ENCODE data around the gene OR52J3. TPM values are rescaled to one million over a fixed set of nuclear protein-coding genes. Genes with fewer than 3 reads are reported as not detected.

Gene OR52J3
- total RNA-seq, 1 donor from 2014 or later, result not detected

GRCh38 chr11:5092821-5093585 is 46.7 kb downstream of the OR52J3 start:
- intact Hi-C loops (cut with micrococcal nuclease), result no loop called here

- intact Hi-C loops (cut with micrococcal nuclease), result no loop called here
These were observed 49.7 kb downstream of the OR52J3 start for GRCh38 chr11:5096011-5096410.

Other genes starting within 250 kb of the OR52J3 start
- gene OR52R1, start 242.1 kb upstream of the OR52J3 start, total RNA-seq, result not detected in 2 replicates
- not detected in 2 replicates for gene OR51F2, start 225.2 kb upstream of the OR52J3 start, total RNA-seq
- not detected in 2 replicates for gene OR51S1, start 197.3 kb upstream of the OR52J3 start, total RNA-seq
- gene OR51T1, start 164.6 kb upstream of the OR52J3 start, total RNA-seq, result not detected in 2 replicates
- not detected in 2 replicates for gene OR51A7, start 142.7 kb upstream of the OR52J3 start, total RNA-seq
- not detected in 2 replicates for gene OR51G2, start 127.2 kb upstream of the OR52J3 start, total RNA-seq
- not detected in 2 replicates for gene OR51G1, start 122.2 kb upstream of the OR52J3 start, total RNA-seq
- not detected in 2 replicates for gene OR51A4, start 98.9 kb upstream of the OR52J3 start, total RNA-seq
- not detected in 2 replicates for gene OR51A2, start 90.8 kb upstream of the OR52J3 start, total RNA-seq
- not detected in 2 replicates for gene OR51L1, start 51.7 kb upstream of the OR52J3 start, total RNA-seq
- not detected in 2 replicates for gene OR52E2, start 13.1 kb downstream of the OR52J3 start, total RNA-seq
- gene OR52E1, start 23.0 kb downstream of the OR52J3 start, total RNA-seq, result not detected in 2 replicates
- gene OR52A5, start 91.8 kb downstream of the OR52J3 start, total RNA-seq, result not detected in 2 replicates
- gene OR52A1, start 108.2 kb downstream of the OR52J3 start, total RNA-seq, result not detected in 2 replicates
- gene OR51V1, start 154.2 kb downstream of the OR52J3 start, total RNA-seq, result not detected in 2 replicates
- gene HBB, start 180.5 kb downstream of the OR52J3 start, total RNA-seq, result not detected in 2 replicates
- not detected in 2 replicates for gene HBD, start 188.0 kb downstream of the OR52J3 start, total RNA-seq
- gene HBG1, start 203.3 kb downstream of the OR52J3 start, total RNA-seq, result not detected in 2 replicates
- gene HBG2, start 208.3 kb downstream of the OR52J3 start, total RNA-seq, result not detected in 2 replicates
- not detected in 2 replicates for gene HBE1, start 223.4 kb downstream of the OR52J3 start, total RNA-seq

Measured in T-helper 1 cell treated with Interleukin-12 subunit alpha and Interleukin-12 subunit beta and Interleukin-4 antibody, amounts not matched to agents 30 ng/mL and 1 ng/mL, for 36 hours (primary cell).